WTC11 (cell line): Measurements from ENCODE around the gene CHRM4. TPM values are rescaled to one million over a fixed set of nuclear protein-coding genes. Genes with fewer than 3 reads are reported as not detected.
A peak's percentile ranks its signal among the peaks of the same experiment; 100 is the strongest.

Experiments
- ATAC-seq: fragments of 200-7000 bp; cut with Tn5 transposase; 2 replicates; pipeline ENCODE4 v1.10.0; 2021; ENCODE audit warnings: mild to moderate bottlenecking, moderate library complexity
- CTCF ChIA-PET: fragments of 300-600 bp; sonication (Branson Sonifier 250); formaldehyde crosslinking; loops from one replicate; lab custom pipeline; 2021; ENCODE audit warnings: antibody characterized with exemption; lab: Charles Lee
- POLR2A ChIA-PET: fragments of 350-600 bp; sonication (Branson Sonifier 250); formaldehyde crosslinking; loops from one replicate; lab custom pipeline; 2021; ENCODE audit warnings: antibody characterized with exemption; lab: Charles Lee
- DNase-seq: peaks from one replicate; pipeline ENCODE4 v3.0.0; 2021; ENCODE audit warnings: low spot score
- H3K27ac Mint-ChIP-seq: 2 replicates; pipeline ENCODE4 v1.8.0; 2021; ENCODE audit warnings: mixed read lengths
- H3K27me3 Mint-ChIP-seq: 2 replicates; pipeline ENCODE4 v1.8.0; 2021; ENCODE audit warnings: low read depth, mild to moderate bottlenecking, moderate library complexity, mixed read lengths
- H3K36me3 Mint-ChIP-seq: 2 replicates; pipeline ENCODE4 v1.8.0; 2021; ENCODE audit warnings: mixed read lengths
- H3K4me1 Mint-ChIP-seq: 2 replicates; pipeline ENCODE4 v1.8.0; 2022; ENCODE audit warnings: mixed read lengths
- H3K4me3 Mint-ChIP-seq: 2 replicates; pipeline ENCODE4 v1.8.0; 2021; ENCODE audit warnings: mild to moderate bottlenecking, moderate library complexity, mixed read lengths
- H3K9me3 Mint-ChIP-seq: 2 replicates; pipeline ENCODE4 v1.8.0; 2021; ENCODE audit warnings: mixed read lengths
- CTCF ChIP-seq: fragments of 200-600 bp; IDR thresholded peaks from 2 replicates; pipeline ENCODE4 v1.8.0; 2022; ENCODE audit warnings: antibody characterized with exemption
- E2F5 ChIP-seq: sonication (generic); formaldehyde crosslinking; IDR thresholded peaks from 2 replicates; pipeline ENCODE4 v1.8.1; 2022; ENCODE audit warnings: mild to moderate bottlenecking, moderate library complexity, missing genetic modification reagents
- ESRRA ChIP-seq: sonication (generic); formaldehyde crosslinking; IDR thresholded peaks from 2 replicates; pipeline ENCODE4 v1.8.1; 2022; ENCODE audit warnings: mild to moderate bottlenecking, missing genetic modification reagents, borderline replicate concordance
- FOXJ3 ChIP-seq: sonication (generic); formaldehyde crosslinking; IDR thresholded peaks from 2 replicates; pipeline ENCODE4 v1.9.0; 2021; ENCODE audit warnings: missing genetic modification reagents, mild to moderate bottlenecking, borderline replicate concordance
- NFYB ChIP-seq: sonication (generic); formaldehyde crosslinking; conservative IDR thresholded peaks from 2 replicates; pipeline ENCODE4 v1.8.0; 2022; ENCODE audit warnings: low read depth, missing genetic modification reagents
- PRRX2 ChIP-seq: fragments of 250-450 bp; sonication (Bioruptor Pico); IDR thresholded peaks from 2 replicates; pipeline ENCODE4 v1.8.0; 2021; ENCODE audit warnings: mild to moderate bottlenecking
- SP1 ChIP-seq: sonication (generic); formaldehyde crosslinking; conservative IDR thresholded peaks from 2 replicates; pipeline ENCODE4 v1.8.1; 2022; ENCODE audit warnings: missing genetic modification reagents
- TCF7 ChIP-seq: sonication (generic); formaldehyde crosslinking; IDR thresholded peaks from 2 replicates; pipeline ENCODE4 v1.8.0; 2022; ENCODE audit warnings: mild to moderate bottlenecking, low read depth, missing genetic modification reagents, moderate library complexity
- USF2 ChIP-seq: sonication (generic); formaldehyde crosslinking; IDR thresholded peaks from 2 replicates; pipeline ENCODE4 v1.8.1; 2023; ENCODE audit warnings: mild to moderate bottlenecking, missing genetic modification reagents, moderate library complexity
- ZBTB21 ChIP-seq: sonication (generic); formaldehyde crosslinking; IDR thresholded peaks from 2 replicates; pipeline ENCODE4 v1.8.1; 2023; ENCODE audit warnings: mild to moderate bottlenecking, missing genetic modification reagents, borderline replicate concordance
- ZNF416 ChIP-seq: fragments of 250-450 bp; sonication (Bioruptor Pico); IDR thresholded peaks from 2 replicates; pipeline ENCODE4 v1.9.0; 2021; ENCODE audit warnings: mild to moderate bottlenecking, inconsistent platforms
- ZNF423 ChIP-seq: fragments of 250-450 bp; sonication (Bioruptor Pico); IDR thresholded peaks from 2 replicates; pipeline ENCODE4 v2.1.2; 2022; ENCODE audit warnings: mild to moderate bottlenecking, moderate library complexity
- total RNA-seq: library from RNA; stranded (reverse); gene quantifications from 3 replicates; pipeline ENCODE4 v1.2.3, GENCODE V29; 2021
- TF ChIP-seq, protein P1 (sequence below): sonication (generic); formaldehyde crosslinking; IDR thresholded peaks from 2 replicates; pipeline ENCODE4 v1.8.1; 2022; ENCODE audit warnings: missing genetic modification reagents, borderline replicate concordance
- TF ChIP-seq, protein P2 (sequence below): sonication (generic); formaldehyde crosslinking; IDR thresholded peaks from 2 replicates; pipeline ENCODE4 v1.8.0; 2023; ENCODE audit warnings: mild to moderate bottlenecking, missing genetic modification reagents
- TF ChIP-seq, protein P3 (sequence below): sonication (generic); formaldehyde crosslinking; IDR thresholded peaks from 2 replicates; pipeline ENCODE4 v1.8.0; 2023; ENCODE audit warnings: missing genetic modification reagents, mild to moderate bottlenecking, borderline replicate concordance

The CHRM4 gene
- total RNA-seq, 1 experiment from 2014 or later, result 0.85 TPM

DNA sequence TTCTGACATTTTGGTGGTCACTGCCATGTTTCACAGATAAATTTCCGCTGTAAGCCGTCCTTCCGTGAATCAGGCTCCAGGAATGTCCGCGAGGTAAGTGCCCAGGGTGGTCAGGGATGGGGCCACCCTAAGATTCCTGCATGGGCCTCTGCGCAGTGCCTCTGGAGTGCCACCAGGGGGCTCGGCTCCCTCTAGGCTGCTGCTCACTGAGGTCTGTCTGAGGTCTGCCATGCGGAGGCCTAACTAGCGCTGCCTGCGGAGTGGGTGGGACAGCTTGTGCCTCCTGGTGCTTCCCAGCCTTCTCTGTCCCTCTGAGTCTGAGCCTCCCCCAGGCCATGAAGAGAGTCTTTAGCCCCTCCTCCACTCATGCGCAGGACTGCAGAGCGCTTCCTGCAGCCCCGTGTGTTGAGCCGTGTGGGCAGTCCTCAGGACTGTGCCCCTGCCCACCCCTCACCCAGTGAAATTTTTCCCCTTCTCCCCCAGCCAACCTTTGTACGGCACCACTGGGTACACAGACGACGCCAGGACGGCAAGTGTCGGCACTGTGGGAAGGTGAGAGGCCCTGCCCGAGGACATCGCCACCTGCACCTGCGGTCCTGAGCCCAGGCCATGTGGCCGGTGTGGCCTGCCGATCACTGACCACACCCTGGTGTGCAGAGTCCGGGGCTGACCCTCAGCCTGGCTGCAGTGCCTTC, 22.0 kb downstream of the CHRM4 start:
- ATAC-seq (peak; percentile 86), DNase-seq (peak; percentile 82)
- H3K4me1 Mint-ChIP-seq, result peaks cover 19% of the 10 kb centered on the region
- no peaks in the 10 kb centered on the region for H3K27me3 Mint-ChIP-seq
- POLR2A ChIA-PET, result no interaction called here
- H3K9me3 Mint-ChIP-seq, result no peaks in the 10 kb centered on the region
- TF ChIP-seq TCF7 (CRISPR knock-in tag) (no peak), CTCF (peak; percentile 86), ZNF423 (CRISPR knock-in tag) (peak; percentile 60; the same call in 1 of the 2 replicates)
- H3K4me3 Mint-ChIP-seq, result no peak overlapping the region
- CTCF ChIA-PET, result interaction anchor here (1.1 to 11.8 kb wide), 9 partner anchors 8 to 120 kb away, joined by 3 to 231 read pairs (median 5); partner anchors contain the start of gene CHRM4
- H3K27ac Mint-ChIP-seq, result peak overlapping the region; percentile 70
- H3K36me3 Mint-ChIP-seq, result peaks cover 23% of the 10 kb centered on the region

GRCh38 chr11:46367916-46368267, 23.7 kb downstream of the CHRM4 start:
- peaks cover 18% of the 10 kb centered on the region for H3K36me3 Mint-ChIP-seq
- H3K4me3 Mint-ChIP-seq, result no peak overlapping the region
- POLR2A ChIA-PET, result no interaction called here
- no peak for DNase-seq
- H3K9me3 Mint-ChIP-seq, result no peaks in the 10 kb centered on the region
- H3K4me1 Mint-ChIP-seq, result peaks cover 21% of the 10 kb centered on the region
- no peak for ATAC-seq
- H3K27ac Mint-ChIP-seq, result no peak overlapping the region
- H3K27me3 Mint-ChIP-seq, result no peaks in the 10 kb centered on the region
- TF ChIP-seq, protein P1, sequence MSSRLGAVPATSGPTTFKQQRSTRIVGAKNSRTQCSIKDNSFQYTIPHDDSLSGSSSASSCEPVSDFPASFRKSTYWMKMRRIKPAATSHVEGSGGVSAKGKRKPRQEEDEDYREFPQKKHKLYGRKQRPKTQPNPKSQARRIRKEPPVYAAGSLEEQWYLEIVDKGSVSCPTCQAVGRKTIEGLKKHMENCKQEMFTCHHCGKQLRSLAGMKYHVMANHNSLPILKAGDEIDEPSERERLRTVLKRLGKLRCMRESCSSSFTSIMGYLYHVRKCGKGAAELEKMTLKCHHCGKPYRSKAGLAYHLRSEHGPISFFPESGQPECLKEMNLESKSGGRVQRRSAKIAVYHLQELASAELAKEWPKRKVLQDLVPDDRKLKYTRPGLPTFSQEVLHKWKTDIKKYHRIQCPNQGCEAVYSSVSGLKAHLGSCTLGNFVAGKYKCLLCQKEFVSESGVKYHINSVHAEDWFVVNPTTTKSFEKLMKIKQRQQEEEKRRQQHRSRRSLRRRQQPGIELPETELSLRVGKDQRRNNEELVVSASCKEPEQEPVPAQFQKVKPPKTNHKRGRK (CRISPR knock-in tag), result no peak
- TF ChIP-seq, protein P2, sequence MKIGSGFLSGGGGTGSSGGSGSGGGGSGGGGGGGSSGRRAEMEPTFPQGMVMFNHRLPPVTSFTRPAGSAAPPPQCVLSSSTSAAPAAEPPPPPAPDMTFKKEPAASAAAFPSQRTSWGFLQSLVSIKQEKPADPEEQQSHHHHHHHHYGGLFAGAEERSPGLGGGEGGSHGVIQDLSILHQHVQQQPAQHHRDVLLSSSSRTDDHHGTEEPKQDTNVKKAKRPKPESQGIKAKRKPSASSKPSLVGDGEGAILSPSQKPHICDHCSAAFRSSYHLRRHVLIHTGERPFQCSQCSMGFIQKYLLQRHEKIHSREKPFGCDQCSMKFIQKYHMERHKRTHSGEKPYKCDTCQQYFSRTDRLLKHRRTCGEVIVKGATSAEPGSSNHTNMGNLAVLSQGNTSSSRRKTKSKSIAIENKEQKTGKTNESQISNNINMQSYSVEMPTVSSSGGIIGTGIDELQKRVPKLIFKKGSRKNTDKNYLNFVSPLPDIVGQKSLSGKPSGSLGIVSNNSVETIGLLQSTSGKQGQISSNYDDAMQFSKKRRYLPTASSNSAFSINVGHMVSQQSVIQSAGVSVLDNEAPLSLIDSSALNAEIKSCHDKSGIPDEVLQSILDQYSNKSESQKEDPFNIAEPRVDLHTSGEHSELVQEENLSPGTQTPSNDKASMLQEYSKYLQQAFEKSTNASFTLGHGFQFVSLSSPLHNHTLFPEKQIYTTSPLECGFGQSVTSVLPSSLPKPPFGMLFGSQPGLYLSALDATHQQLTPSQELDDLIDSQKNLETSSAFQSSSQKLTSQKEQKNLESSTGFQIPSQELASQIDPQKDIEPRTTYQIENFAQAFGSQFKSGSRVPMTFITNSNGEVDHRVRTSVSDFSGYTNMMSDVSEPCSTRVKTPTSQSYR (CRISPR knock-in tag), result no peak
- TF ChIP-seq E2F5 (CRISPR knock-in tag) (no peak), SP1 (CRISPR knock-in tag) (no peak), PRRX2 (CRISPR knock-in tag) (no peak), FOXJ3 (CRISPR knock-in tag) (no peak), ZNF423 (CRISPR knock-in tag) (no peak), NFYB (no peak), ZBTB21 (CRISPR knock-in tag) (no peak), ESRRA (CRISPR knock-in tag) (no peak), USF2 (CRISPR knock-in tag) (no peak), ZNF416 (CRISPR knock-in tag) (no peak)
- TF ChIP-seq, protein P3, sequence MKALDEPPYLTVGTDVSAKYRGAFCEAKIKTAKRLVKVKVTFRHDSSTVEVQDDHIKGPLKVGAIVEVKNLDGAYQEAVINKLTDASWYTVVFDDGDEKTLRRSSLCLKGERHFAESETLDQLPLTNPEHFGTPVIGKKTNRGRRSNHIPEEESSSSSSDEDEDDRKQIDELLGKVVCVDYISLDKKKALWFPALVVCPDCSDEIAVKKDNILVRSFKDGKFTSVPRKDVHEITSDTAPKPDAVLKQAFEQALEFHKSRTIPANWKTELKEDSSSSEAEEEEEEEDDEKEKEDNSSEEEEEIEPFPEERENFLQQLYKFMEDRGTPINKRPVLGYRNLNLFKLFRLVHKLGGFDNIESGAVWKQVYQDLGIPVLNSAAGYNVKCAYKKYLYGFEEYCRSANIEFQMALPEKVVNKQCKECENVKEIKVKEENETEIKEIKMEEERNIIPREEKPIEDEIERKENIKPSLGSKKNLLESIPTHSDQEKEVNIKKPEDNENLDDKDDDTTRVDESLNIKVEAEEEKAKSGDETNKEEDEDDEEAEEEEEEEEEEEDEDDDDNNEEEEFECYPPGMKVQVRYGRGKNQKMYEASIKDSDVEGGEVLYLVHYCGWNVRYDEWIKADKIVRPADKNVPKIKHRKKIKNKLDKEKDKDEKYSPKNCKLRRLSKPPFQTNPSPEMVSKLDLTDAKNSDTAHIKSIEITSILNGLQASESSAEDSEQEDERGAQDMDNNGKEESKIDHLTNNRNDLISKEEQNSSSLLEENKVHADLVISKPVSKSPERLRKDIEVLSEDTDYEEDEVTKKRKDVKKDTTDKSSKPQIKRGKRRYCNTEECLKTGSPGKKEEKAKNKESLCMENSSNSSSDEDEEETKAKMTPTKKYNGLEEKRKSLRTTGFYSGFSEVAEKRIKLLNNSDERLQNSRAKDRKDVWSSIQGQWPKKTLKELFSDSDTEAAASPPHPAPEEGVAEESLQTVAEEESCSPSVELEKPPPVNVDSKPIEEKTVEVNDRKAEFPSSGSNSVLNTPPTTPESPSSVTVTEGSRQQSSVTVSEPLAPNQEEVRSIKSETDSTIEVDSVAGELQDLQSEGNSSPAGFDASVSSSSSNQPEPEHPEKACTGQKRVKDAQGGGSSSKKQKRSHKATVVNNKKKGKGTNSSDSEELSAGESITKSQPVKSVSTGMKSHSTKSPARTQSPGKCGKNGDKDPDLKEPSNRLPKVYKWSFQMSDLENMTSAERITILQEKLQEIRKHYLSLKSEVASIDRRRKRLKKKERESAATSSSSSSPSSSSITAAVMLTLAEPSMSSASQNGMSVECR, result no peak
- CTCF ChIA-PET, result interaction anchor here (1.2 to 11.8 kb wide), 9 partner anchors 10 to 316 kb away, joined by 3 to 231 read pairs (median 8); no protein-coding TSS in a partner anchor
